Coronary artery (tissue), 2 donors: ENCODE results near the gene ANO10.
"Not testable (repeated sequence)": the region's sequence is repeated elsewhere in the genome, so short reads cannot be mapped to it uniquely, and the experiment has no call there.

Source experiments
- DNase-seq: peaks from one replicate; pipeline ENCODE4 v3.0.0-alpha.2; 2017; ENCODE audit warnings: low spot score
- H3K27ac ChIP-seq, 2 donors: fragments of 200-600 bp; sonication (generic); one replicate each; pipeline ENCODE4 v1.5.1; 2016 to 2019
- H3K4me3 ChIP-seq: fragments of 200-600 bp; sonication (generic); 2 replicates; pipeline ENCODE4 v1.5.1; 2016; ENCODE audit warnings: mild to moderate bottlenecking, moderate library complexity
- TF ChIP-seq, protein P1 (sequence below): fragments of 200-600 bp; sonication (generic); IDR thresholded peaks from one replicate; pipeline ENCODE4 v1.5.1; 2019; ENCODE audit warnings: antibody characterized with exemption

Gene ANO10

DNA sequence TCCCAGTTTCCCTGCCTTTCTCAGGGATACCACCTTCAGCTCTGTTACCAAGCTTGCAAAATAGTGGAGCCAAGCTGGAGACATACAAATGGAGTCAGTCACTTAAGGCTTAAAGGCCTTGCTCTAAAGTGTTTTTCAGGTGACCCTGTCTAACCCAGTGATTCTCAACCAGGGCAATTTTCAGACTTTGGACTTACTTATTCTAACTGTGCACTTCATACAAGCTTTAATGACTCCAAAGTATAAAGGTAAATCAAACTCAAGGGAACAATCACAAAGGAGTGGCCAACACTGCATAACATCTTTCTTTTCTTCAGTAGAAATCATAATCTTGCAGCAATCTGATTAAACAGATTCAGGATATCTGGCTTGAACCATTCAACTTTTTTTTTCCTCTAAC, 9.4 kb downstream of the ANO10 start:
- Histone ChIP-seq H3K4me3 (no peak overlapping the region), H3K27ac (no peak overlapping the region)
- no peak for DNase-seq
- TF ChIP-seq, protein P1, sequence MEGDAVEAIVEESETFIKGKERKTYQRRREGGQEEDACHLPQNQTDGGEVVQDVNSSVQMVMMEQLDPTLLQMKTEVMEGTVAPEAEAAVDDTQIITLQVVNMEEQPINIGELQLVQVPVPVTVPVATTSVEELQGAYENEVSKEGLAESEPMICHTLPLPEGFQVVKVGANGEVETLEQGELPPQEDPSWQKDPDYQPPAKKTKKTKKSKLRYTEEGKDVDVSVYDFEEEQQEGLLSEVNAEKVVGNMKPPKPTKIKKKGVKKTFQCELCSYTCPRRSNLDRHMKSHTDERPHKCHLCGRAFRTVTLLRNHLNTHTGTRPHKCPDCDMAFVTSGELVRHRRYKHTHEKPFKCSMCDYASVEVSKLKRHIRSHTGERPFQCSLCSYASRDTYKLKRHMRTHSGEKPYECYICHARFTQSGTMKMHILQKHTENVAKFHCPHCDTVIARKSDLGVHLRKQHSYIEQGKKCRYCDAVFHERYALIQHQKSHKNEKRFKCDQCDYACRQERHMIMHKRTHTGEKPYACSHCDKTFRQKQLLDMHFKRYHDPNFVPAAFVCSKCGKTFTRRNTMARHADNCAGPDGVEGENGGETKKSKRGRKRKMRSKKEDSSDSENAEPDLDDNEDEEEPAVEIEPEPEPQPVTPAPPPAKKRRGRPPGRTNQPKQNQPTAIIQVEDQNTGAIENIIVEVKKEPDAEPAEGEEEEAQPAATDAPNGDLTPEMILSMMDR = no peak

DNA sequence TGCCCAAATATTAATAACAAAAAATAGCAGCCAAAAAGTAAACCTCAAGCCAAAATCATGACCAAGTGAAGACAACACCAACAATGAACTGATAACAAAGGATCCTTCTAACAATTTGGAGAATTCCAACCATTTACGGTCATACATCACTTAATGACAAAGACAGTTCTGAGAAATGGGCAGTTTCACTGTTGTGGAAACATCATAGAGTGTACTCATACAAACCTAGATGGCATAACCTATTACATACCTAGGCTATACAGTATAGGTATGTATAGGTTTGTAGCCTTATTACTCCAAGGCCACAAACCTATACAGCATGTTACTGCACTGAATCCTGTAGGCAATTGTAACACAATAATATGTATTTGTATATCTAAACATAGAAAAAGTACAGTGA, 12.4 kb downstream of the ANO10 start:
- no peak for DNase-seq
- H3K4me3 ChIP-seq = no peak overlapping the region
- no peak overlapping the region for H3K27ac ChIP-seq
- TF ChIP-seq, protein P1 = no peak

DNA sequence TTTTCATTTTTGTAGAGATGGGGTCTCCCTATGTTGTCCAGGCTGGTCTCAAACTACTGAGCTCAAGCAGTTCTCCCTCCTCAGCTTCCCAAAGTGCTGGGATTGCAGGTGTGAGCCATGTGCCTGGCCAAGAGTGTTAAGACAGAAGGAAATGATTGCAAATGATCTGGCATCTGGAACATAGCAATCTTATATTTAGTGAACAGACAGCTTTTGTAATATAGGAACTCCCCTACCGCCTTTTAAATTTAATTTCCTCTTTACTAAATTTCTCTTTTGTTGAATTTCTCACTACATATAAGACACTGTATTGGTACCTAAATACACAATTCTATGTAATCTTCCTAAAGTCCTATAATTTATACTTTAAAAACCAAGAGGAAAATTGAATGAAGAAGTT, 13.1 kb downstream of the ANO10 start:
- H3K27ac ChIP-seq = no peak overlapping the region
- H3K4me3 ChIP-seq = no peak overlapping the region
- TF ChIP-seq, protein P1 = no peak
- no peak for DNase-seq

DNA sequence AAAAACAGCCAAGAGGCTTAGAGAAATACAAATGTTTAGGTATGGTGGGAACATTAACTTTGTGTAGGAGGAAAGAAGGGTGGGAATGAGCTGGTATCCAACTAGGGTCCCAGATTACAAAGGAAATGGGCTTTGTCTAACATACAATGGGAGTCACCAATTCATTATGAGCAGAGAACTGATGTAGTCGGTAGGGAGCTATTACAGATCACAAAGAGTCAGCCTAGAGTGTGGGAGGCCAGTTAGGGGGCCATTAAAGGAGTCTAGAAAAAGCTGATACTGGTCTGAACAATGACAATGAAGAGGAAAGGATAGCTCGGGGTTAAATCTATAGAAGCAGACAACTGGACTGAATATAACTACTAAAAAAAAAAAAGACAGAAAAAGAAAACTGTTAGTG, 15.5 kb downstream of the ANO10 start:
- DNase-seq = no peak
- Histone ChIP-seq H3K27ac (no peak overlapping the region), H3K4me3 (no peak overlapping the region)
- TF ChIP-seq, protein P1 = no peak

DNA sequence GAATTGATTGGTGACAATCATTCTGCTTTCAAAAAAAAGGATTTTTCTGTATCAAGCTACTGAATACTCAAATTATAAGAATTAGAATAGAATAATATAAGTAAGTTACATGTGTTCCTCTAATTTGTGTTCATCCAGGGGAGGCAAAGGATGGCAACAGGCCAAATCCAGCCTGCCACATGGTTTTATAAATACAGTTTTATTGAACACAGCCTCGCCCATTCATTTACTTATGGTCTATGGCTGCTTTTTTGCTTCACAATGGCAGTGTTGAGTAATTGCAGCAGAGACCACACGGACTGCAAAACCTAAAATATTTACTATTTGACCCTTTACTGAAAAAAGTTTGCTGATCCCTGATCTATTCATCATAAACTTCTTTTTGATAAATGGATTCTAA, 21.9 kb downstream of the ANO10 start:
- not testable (repeated sequence) for H3K4me3 ChIP-seq, H3K27ac ChIP-seq, DNase-seq

DNA sequence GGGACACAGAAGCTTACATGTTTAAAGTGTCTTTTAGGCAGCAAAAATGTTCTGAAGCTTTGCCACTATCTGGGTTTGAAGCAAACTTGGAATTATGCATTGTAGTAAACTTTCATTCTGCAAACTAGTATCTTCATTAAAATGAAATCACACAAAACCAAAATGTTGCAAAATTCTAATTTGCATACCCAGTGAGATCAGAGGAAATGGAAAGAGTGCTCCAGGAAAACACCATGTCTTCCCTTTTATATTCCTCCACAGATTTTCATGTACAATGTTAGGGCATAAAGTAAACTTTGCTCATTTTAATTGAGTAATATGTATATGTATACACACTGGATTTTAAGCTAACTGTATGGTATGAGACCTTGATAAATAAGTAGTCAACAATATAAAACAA, 23.9 kb downstream of the ANO10 start:
- no peak overlapping the region for H3K27ac ChIP-seq
- TF ChIP-seq, protein P1 = no peak
- no peak for DNase-seq
- H3K4me3 ChIP-seq = no peak overlapping the region

DNA sequence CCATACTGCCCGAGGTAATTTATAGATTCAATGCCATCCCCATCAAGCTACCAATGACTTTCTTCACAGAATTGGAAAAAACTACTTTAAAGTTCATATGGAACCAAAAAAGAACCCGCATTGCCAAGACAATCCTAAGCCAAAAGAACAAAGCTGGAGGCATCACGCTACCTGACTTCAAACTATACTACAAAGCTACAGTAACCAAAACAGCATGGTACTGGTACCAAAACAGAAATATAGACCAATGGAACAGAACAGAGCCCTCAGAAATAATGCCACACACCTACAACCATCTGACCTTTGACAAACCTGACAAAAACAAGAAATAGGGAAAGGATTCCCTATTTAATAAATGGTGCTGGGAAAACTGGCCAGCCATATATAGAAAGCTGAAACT, 25.6 kb downstream of the ANO10 start:
- H3K4me3 ChIP-seq, H3K27ac ChIP-seq, DNase-seq: not testable (repeated sequence)

DNA sequence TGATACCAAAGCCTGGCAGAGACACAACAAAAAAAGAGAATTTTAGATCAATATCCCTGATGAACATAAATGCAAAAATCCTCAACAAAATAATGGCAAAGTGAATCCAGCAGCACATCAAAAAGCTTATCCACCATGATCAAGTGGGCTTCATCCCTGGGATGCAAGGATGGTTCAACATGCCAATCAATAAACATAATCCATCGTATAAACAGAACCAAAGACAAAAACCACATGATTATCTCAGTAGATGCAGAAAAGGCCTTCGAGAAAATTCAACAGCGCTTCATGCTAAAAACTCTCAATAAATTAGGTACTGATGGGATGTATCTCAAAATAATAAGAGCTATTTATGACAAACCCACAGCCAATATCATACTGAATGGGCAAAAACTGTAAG, 26.5 kb downstream of the ANO10 start:
- H3K4me3 ChIP-seq, H3K27ac ChIP-seq, DNase-seq: not testable (repeated sequence)

DNA sequence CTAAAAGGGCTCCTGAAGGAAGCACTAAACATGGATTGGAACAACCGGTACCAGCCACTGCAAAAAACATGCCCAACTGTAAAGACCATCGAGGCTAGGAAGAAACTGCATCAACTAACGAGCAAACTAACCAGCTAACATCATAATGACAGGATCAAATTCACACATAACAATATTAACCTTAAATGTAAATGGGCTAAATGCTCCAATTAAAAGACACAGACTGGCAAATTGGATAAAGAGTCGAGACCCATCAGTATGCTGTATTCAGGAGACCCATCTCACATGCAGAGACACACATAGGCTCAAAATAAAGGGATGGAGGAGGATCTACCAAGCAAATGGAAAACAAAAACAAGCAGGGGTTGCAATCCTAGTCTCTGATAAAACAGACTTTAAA, 28.2 kb downstream of the ANO10 start:
- not testable (repeated sequence) for H3K27ac ChIP-seq, DNase-seq, H3K4me3 ChIP-seq

DNA sequence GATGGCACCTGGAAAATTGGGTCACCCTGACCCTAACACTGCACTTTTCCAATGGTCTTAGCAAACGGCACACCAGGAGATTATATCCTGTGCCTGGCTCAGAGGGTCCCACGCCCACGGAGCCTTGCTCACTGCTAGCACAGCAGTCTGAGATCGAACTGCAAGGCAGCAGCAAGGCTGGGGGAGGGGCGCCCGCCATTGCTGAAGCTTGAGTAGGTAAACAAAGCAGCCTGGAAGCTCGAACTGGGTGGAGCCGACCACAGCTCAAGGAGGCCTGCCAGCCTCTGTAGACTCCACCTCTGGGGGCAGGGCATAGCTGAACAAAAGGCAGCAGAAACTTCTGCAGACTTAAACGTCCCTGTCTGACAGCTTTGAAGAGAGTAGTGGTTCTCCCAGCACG, 29.9 kb downstream of the ANO10 start:
- DNase-seq, H3K4me3 ChIP-seq, H3K27ac ChIP-seq: not testable (repeated sequence)
